ENCODE measurements around the gene HTR3E. TPM values are rescaled to one million over a fixed set of nuclear protein-coding genes. Genes with fewer than 3 reads are reported as not detected.
"Not testable (repeated sequence)": the region's sequence is repeated elsewhere in the genome, so short reads cannot be mapped to it uniquely, and the experiment has no call there.

Gene HTR3E
- total and polyA plus RNA-seq, 10 donors: not detected

DNA sequence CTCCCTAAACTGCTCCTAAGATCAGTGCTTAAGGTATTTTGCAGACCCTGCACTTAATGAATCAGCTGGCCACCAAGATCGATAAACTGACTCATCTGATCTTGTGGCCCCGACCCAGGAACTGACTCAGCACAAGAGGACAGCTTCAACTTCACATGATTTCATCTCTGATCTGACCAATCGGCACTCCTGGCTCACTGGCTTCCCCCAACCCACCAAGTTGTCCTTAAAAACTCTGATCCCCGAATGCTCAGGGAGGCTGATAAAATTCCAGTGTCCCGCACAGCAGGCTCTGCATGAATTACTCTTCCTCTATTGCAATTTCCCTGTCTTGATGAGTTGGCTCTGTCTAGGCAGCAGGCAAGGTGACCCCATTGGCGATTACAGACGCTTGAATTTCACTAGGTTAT lies 13.5 kb downstream of the HTR3E start:
- no peak for DNase-seq
- Histone ChIP-seq H3K4me3 (no peak overlapping the region), H3K4me1 (no peaks in the 10 kb centered on the region), H3K27me3 (replicated peaks in 1 of 7) (peaks cover 0 to 5% (median 0%) of the 10 kb centered on the region in 7 donors), H3K27ac (no peak overlapping the region), H3K36me3 (no peaks in the 10 kb centered on the region), H3K9me3 (no peaks in the 10 kb centered on the region)
- intact Hi-C loops (cut with DNase I; ENCODE audit: low total_unique reads): no loop called here
- TF ChIP-seq, protein P1, sequence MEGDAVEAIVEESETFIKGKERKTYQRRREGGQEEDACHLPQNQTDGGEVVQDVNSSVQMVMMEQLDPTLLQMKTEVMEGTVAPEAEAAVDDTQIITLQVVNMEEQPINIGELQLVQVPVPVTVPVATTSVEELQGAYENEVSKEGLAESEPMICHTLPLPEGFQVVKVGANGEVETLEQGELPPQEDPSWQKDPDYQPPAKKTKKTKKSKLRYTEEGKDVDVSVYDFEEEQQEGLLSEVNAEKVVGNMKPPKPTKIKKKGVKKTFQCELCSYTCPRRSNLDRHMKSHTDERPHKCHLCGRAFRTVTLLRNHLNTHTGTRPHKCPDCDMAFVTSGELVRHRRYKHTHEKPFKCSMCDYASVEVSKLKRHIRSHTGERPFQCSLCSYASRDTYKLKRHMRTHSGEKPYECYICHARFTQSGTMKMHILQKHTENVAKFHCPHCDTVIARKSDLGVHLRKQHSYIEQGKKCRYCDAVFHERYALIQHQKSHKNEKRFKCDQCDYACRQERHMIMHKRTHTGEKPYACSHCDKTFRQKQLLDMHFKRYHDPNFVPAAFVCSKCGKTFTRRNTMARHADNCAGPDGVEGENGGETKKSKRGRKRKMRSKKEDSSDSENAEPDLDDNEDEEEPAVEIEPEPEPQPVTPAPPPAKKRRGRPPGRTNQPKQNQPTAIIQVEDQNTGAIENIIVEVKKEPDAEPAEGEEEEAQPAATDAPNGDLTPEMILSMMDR (IDR thresholded peaks at IDR 0.05 in 8 of 11, conservative IDR thresholded peaks at IDR 0.05 in 3 of 11): no peak
- TF ChIP-seq POLR2AphosphoS5 (IDR thresholded peaks at IDR 0.05) (no peak), POLR2A (IDR thresholded peaks at IDR 0.05) (no peak)
- 51 to 76% (median 67%) methylated on average over 7 of the region's 7 CpGs for WGBS, 5 donors

DNA sequence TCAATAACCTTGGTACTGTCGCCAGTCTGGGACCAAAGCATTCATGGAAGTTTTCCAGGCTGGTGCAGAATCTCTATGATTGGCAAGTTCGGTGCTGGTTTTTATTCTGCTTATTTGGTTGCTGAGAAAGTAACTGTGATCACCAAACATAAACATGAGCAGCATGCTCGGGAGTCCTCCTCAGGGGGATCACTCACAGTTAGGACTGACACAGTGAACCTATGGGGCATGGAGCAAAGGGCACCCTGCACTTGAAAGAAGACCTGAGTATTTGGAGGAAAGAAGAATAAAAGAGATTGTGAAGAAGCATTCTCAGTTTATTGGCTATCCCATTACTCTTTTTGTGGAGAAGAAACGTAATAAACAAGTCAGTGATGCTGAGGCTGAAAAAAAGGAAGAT lies 19.2 kb downstream of the HTR3E start:
- intact Hi-C loops (cut with DNase I; ENCODE audit: low total_unique reads): no loop called here
- no peak overlapping the region for H3K4me3 ChIP-seq
- H3K27me3 ChIP-seq (replicated peaks in 1 of 7): peaks cover 0 to 5% (median 0%) of the 10 kb centered on the region in 7 donors
- no peaks in the 10 kb centered on the region for H3K4me1 ChIP-seq
- TF ChIP-seq POLR2AphosphoS5 (IDR thresholded peaks at IDR 0.05) (no peak), POLR2A (IDR thresholded peaks at IDR 0.05) (no peak)
- TF ChIP-seq, protein P1 (IDR thresholded peaks at IDR 0.05 in 8 of 11, conservative IDR thresholded peaks at IDR 0.05 in 3 of 11): no peak
- H3K36me3 ChIP-seq: no peaks in the 10 kb centered on the region
- H3K27ac ChIP-seq: no peak overlapping the region
- H3K9me3 ChIP-seq: no peaks in the 10 kb centered on the region
- WGBS, 5 donors: 80 to 87% (median 83%) methylated on average over 4 of the region's 4 CpGs
- no peak for DNase-seq

DNA sequence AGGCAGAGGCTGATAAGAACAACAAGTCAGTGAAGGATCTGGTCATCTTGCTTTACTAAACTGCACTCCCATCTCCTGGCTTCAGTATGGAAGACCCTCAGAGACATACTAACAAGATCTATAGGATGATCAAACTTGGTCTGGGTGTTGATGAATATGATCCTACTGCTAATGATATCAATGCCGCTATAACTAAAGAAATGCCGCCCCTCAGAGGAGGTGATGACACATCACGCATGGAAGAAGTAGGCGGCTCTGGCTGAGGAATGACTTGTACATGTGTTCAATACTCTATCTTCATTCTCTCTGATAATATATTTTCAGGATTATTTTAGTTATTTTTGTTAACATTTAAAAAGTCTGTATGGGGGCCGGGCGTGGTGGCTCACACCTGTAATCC lies 20.8 kb downstream of the HTR3E start:
- WGBS, 5 donors: 90 to 95% (median 91%) methylated on average over 6 of the region's 6 CpGs
- H3K4me1 ChIP-seq: no peaks in the 10 kb centered on the region
- no peaks in the 10 kb centered on the region for H3K36me3 ChIP-seq
- H3K27me3 ChIP-seq (replicated peaks in 1 of 7): peaks cover 0 to 3% (median 0%) of the 10 kb centered on the region in 7 donors
- TF ChIP-seq, protein P1 (IDR thresholded peaks at IDR 0.05 in 8 of 11, conservative IDR thresholded peaks at IDR 0.05 in 3 of 11): no peak
- TF ChIP-seq POLR2AphosphoS5 (IDR thresholded peaks at IDR 0.05): no peak
- no peak for TF ChIP-seq POLR2A (IDR thresholded peaks at IDR 0.05)
- H3K9me3 ChIP-seq: no peaks in the 10 kb centered on the region
- no peak overlapping the region for H3K27ac ChIP-seq
- no peak for DNase-seq
- intact Hi-C loops (cut with DNase I; ENCODE audit: low total_unique reads): no loop called here
- no peak overlapping the region for H3K4me3 ChIP-seq

DNA sequence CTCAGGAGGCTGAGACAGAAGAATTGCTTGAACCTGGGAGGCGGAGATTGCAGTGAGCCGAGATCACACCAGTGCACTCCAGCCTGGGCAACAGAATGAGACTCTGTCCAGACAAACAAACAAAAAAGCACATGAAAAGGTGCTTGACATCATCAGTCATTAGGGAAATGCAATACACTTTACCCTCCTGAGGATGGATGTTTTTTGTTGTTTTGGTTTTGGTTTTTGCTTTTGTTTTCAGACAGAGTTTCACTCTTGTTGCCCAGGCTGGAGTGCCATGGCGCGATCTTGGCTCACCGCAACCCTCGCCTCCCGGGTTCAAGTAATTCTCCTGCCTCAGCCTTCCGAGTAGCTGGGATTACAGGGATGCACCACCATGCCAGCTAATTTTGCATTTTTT lies 24.2 kb downstream of the HTR3E start:
- H3K27ac ChIP-seq; intact Hi-C loops (cut with DNase I; ENCODE audit: low total_unique reads); H3K4me3 ChIP-seq; H3K36me3 ChIP-seq; H3K9me3 ChIP-seq; H3K4me1 ChIP-seq; DNase-seq; H3K27me3 ChIP-seq (replicated peaks in 1 of 7): not testable (repeated sequence)
- 93 to 98% (median 95%) methylated on average over 8 of the region's 8 CpGs for WGBS, 5 donors

DNA sequence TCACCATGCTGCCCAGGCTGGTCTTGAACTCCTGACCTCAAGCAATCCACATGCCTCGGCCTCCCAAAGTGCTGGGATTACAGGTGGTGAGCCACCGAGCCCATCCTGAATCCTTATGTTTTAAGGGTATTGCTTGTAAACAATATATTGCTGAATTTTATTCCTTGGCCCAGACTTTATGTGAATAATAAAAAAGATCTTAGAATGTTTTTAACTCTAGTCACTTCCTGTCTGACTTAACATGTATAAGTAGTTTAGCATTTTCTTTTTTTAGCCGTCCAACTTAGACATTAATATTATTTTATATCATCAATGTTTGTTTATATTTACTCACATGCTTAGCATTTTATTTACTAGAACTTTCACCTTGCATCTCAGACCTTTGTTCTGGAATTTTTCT lies 29.1 kb downstream of the HTR3E start:
- WGBS, 5 donors: 47 to 90% (median 76%) methylated on average over 3 of the region's 3 CpGs

More for the DNA sequence above, 29.1 kb downstream of the HTR3E start:
- no peak overlapping the region for H3K4me3 ChIP-seq
- no peak for DNase-seq
- H3K27ac ChIP-seq: no peak overlapping the region
- H3K9me3 ChIP-seq: no peaks in the 10 kb centered on the region
- intact Hi-C loops (cut with DNase I; ENCODE audit: low total_unique reads): no loop called here
- H3K36me3 ChIP-seq: no peaks in the 10 kb centered on the region
- no peaks in the 10 kb centered on the region for H3K4me1 ChIP-seq
- H3K27me3 ChIP-seq (replicated peaks in 1 of 7): no peaks in the 10 kb centered on the region
- TF ChIP-seq, protein P1 (IDR thresholded peaks at IDR 0.05 in 8 of 11, conservative IDR thresholded peaks at IDR 0.05 in 3 of 11): no peak
- no peak for TF ChIP-seq POLR2AphosphoS5 (IDR thresholded peaks at IDR 0.05)

All from spleen (tissue), 11 donors.